Osteocyte (in vitro differentiated cells): ENCODE results near the gene XRCC5. TPM values are rescaled to one million over a fixed set of nuclear protein-coding genes. Genes with fewer than 3 reads are reported as not detected.

Source experiments
- DNase-seq: peaks from one replicate; pipeline ENCODE4 v3.0.0; 2021; ENCODE audit warnings: mixed read lengths; ENCODE audit not compliant: unreplicated experiment; ENCODE audit errors: extremely low spot score
- H3K27ac Mint-ChIP-seq: one replicate; pipeline ENCODE4 v1.8.0; 2021; ENCODE audit warnings: mild to moderate bottlenecking, mixed read lengths; ENCODE audit not compliant: unreplicated experiment
- H3K27me3 Mint-ChIP-seq: one replicate; pipeline ENCODE4 v1.8.0; 2021; ENCODE audit warnings: mixed read lengths; ENCODE audit not compliant: unreplicated experiment
- H3K36me3 Mint-ChIP-seq: one replicate; pipeline ENCODE4 v1.8.0; 2021; ENCODE audit warnings: mixed read lengths; ENCODE audit not compliant: unreplicated experiment
- H3K4me1 Mint-ChIP-seq: one replicate; pipeline ENCODE4 v1.8.0; 2021; ENCODE audit warnings: mixed read lengths; ENCODE audit not compliant: unreplicated experiment
- H3K4me3 Mint-ChIP-seq: one replicate; pipeline ENCODE4 v1.8.0; 2021; ENCODE audit warnings: mild to moderate bottlenecking, moderate library complexity, mixed read lengths; ENCODE audit not compliant: unreplicated experiment
- H3K9me3 Mint-ChIP-seq: one replicate; pipeline ENCODE4 v1.8.0; 2021; ENCODE audit warnings: mixed read lengths; ENCODE audit not compliant: unreplicated experiment
- total RNA-seq: library from RNA; stranded (reverse); gene quantifications from 2 replicates; pipeline ENCODE4 v1.2.1, GENCODE V29; 2021
- TF ChIP-seq, protein P1 (sequence below): fragments of 200-600 bp; sonication (generic); IDR thresholded peaks from 2 replicates; pipeline ENCODE4 v1.5.0; 2021; ENCODE audit warnings: antibody characterized with exemption, mild to moderate bottlenecking, moderate library complexity

The XRCC5 gene
- total RNA-seq, 1 donor from 2014 or later, result 224 TPM

DNA sequence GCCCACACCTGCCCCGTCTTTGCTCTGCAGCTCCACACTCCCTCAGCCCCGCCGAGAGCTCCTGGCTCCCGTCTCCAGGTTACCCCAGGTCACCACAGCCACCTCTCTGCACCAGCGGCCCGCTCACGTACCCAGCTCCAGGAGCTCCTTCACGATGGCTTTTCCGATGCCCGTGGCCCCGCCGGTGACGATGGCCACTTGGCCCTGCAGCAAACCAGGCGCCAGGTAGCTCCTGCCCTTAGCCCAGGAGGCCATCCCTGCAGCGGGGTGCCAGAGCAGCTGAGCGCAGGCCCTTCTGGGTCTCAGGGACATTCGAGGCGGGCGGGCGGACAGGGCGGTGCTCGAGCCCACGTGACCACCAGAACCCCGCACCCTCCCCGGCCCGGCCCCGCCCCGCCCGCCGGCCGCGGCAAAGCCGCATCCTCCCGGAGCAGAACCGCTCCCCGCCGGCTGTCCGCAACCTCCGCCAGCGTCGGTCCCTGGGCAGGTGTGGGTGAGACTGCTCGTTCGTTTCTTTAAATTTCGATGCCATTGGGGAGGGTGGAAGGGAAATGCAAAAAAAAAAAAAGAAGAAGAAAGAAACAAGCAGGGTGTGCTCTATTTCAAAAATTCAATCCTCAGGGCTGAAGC lies 27.5 kb upstream of the XRCC5 start, which contains the start of the genes PECR and TMEM169:
PECR (minus strand) TSS at position 323 of the 630 bp plus-strand sequence; CDS start at position 255, 68 bp downstream.
TMEM169 (plus strand) TSS at position 433 of the 630 bp plus-strand sequence. CDS start 14,045 bp downstream, outside the sequence.
- H3K27ac Mint-ChIP-seq, result peak within 1 kb of the TSS; percentile 82
- peaks cover 37% of the 10 kb centered on the region for H3K4me1 Mint-ChIP-seq
- no peaks in the 10 kb centered on the region for H3K9me3 Mint-ChIP-seq
- H3K36me3 Mint-ChIP-seq, result no peaks in the 10 kb centered on the region
- peak within 1 kb of the TSS; percentile 82 for H3K4me3 Mint-ChIP-seq
- peak; percentile 89 for DNase-seq
- TF ChIP-seq, protein P1, sequence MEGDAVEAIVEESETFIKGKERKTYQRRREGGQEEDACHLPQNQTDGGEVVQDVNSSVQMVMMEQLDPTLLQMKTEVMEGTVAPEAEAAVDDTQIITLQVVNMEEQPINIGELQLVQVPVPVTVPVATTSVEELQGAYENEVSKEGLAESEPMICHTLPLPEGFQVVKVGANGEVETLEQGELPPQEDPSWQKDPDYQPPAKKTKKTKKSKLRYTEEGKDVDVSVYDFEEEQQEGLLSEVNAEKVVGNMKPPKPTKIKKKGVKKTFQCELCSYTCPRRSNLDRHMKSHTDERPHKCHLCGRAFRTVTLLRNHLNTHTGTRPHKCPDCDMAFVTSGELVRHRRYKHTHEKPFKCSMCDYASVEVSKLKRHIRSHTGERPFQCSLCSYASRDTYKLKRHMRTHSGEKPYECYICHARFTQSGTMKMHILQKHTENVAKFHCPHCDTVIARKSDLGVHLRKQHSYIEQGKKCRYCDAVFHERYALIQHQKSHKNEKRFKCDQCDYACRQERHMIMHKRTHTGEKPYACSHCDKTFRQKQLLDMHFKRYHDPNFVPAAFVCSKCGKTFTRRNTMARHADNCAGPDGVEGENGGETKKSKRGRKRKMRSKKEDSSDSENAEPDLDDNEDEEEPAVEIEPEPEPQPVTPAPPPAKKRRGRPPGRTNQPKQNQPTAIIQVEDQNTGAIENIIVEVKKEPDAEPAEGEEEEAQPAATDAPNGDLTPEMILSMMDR, result no peak
- no peaks in the 10 kb centered on the region for H3K27me3 Mint-ChIP-seq

DNA sequence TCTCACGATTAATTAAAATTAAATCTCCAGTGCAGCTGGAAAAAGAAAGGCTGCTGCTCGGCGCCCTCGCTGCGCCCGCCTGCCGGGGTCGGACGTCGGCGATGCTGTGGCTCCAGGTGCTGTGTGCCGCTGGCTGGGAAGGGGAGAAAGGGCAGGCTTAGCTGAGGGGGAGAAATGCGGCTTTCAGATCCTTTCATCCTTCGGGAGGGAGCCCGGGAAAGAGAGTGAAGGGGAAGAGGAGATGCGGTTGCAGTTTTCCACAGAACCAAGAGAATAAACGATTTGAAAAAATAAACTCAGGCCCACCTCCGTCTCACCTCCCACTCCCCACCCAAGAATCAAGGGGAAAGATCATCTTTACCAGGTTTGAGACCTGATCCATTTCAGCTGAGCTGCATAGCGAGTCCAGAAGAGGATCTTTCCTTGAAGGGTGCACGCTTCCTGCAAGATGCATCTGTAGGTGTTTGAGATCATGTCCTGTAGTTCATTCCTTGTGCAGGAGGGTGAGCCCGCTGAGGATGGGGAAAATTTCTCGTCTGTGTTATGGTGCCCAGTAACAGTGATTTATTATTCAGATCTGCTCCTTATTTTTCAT lies 26.9 kb upstream of the XRCC5 start:
- Mint-ChIP-seq H3K9me3 (no peaks in the 10 kb centered on the region), H3K27me3 (no peaks in the 10 kb centered on the region), H3K27ac (peak overlapping the region; percentile 82)

DNA sequence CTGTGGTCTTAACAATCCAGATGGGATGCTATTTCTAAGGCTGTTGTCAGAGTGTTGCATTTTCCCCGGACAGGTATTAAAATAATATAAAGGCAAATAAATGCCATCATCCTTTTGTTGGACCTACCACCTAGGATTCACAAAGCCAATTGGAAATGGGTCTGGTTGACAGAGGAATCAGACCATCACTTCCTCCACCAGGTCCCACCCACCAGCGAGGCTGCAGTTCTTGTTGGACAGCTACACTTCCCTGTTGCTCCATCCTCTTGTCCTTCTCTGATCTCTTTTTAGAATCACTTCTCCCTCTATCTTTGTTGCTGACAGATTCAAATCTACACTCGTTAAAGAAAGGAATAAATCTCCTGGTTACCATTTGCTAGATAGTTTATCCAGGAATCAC lies 26.3 kb upstream of the XRCC5 start:
- Mint-ChIP-seq H3K4me3 (peak overlapping the region; percentile 82), H3K9me3 (no peaks in the 10 kb centered on the region), H3K36me3 (no peaks in the 10 kb centered on the region), H3K27ac (peak overlapping the region; percentile 82), H3K4me1 (peaks cover 37% of the 10 kb centered on the region), H3K27me3 (no peaks in the 10 kb centered on the region)
- TF ChIP-seq, protein P1, result no peak
- no peak for DNase-seq

More for the DNA sequence above, 26.9 kb upstream of the XRCC5 start:
- DNase-seq, result no peak
- Mint-ChIP-seq H3K4me1 (peaks cover 37% of the 10 kb centered on the region), H3K36me3 (no peaks in the 10 kb centered on the region), H3K4me3 (peak overlapping the region; percentile 82)
- TF ChIP-seq, protein P1, result no peak

DNA sequence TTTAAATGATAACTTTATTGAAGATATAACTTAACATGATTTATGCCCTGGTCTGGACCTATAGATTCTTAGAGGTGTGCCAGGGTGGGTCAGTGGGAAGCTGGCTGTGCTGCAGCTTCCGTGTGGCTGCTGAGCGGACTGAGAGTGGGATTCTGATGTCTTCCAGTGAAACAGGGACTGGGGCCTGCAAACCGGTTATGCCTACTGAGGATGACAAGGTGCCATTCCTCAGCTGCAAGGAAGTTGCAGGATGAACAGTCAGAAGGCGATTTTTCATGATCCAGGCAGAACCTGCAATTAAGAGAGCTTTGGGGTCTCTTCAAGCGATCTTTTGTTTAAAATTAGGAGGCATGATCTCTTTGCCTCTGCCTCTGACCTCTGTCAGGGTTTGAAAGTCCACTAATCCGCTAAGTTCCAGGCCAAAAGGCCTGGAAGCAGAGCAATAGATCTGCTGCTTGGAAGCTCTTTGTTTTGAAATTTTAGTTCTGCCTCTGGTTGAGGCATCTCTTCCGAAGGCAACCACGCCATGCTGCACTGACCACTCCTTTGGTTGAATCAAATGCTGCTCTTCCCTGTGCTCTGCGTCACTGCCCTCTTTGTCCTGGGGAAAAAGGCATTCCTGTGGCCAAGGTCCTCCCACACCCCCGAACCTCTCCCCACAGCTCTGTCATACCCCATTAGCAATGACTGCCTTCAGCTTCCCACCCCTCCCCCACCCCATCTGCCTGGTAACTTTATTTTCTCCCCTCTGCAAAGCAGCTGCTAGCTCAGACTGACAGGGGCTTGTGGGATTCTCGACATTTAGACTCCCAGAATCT lies 25.5 kb upstream of the XRCC5 start:
- H3K4me1 Mint-ChIP-seq, result peaks cover 37% of the 10 kb centered on the region
- peak overlapping the region; percentile 38 for H3K27ac Mint-ChIP-seq
- TF ChIP-seq, protein P1, result no peak
- H3K9me3 Mint-ChIP-seq, result no peaks in the 10 kb centered on the region
- no peaks in the 10 kb centered on the region for H3K27me3 Mint-ChIP-seq
- H3K4me3 Mint-ChIP-seq, result no peak overlapping the region
- H3K36me3 Mint-ChIP-seq, result no peaks in the 10 kb centered on the region
- no peak for DNase-seq
